SW480 (cell line): Measurements from ENCODE around the gene ARHGEF16.

ENCODE experiments used
- DNase-seq: peaks from one replicate; pipeline ENCODE4 v3.0.0-alpha.2; 2016; ENCODE audit warnings: low spot score

ARHGEF16 gene

GRCh38 chr1:3422638-3423037 is 31.8 kb upstream of the ARHGEF16 start:
- DNase-seq: no peak

GRCh38 chr1:3423245-3423829 is 31.1 kb upstream of the ARHGEF16 start:
- DNase-seq: peak; percentile 63

- no peak for DNase-seq
Observed at GRCh38 chr1:3423896-3424611, 30.4 kb upstream of the ARHGEF16 start.

- DNase-seq: no peak
Observed at GRCh38 chr1:3425486-3426215, 28.8 kb upstream of the ARHGEF16 start.

GRCh38 chr1:3426956-3427535 is 27.4 kb upstream of the ARHGEF16 start:
- DNase-seq: no peak

- no peak for DNase-seq
Observed at GRCh38 chr1:3427711-3428704, 26.5 kb upstream of the ARHGEF16 start.

GRCh38 chr1:3428899-3429298 is 25.6 kb upstream of the ARHGEF16 start:
- no peak for DNase-seq

GRCh38 chr1:3429320-3429719 is 25.1 kb upstream of the ARHGEF16 start:
- no peak for DNase-seq

GRCh38 chr1:3429766-3430165 is 24.7 kb upstream of the ARHGEF16 start:
- DNase-seq: no peak

- DNase-seq: no peak
Observed at GRCh38 chr1:3430406-3430805, 24.1 kb upstream of the ARHGEF16 start.

- DNase-seq: no peak
Observed at GRCh38 chr1:3430820-3431219, 23.6 kb upstream of the ARHGEF16 start.

- no peak for DNase-seq
Observed at GRCh38 chr1:3431266-3431665, 23.2 kb upstream of the ARHGEF16 start.

- no peak for DNase-seq
Observed at GRCh38 chr1:3431686-3432085, 22.8 kb upstream of the ARHGEF16 start.

GRCh38 chr1:3432306-3432705 is 22.2 kb upstream of the ARHGEF16 start:
- DNase-seq: no peak

GRCh38 chr1:3433076-3433475 is 21.4 kb upstream of the ARHGEF16 start:
- DNase-seq: no peak

- DNase-seq: no peak
Observed at GRCh38 chr1:3433596-3434320, 20.7 kb upstream of the ARHGEF16 start.

GRCh38 chr1:3434406-3435110 is 19.9 kb upstream of the ARHGEF16 start:
- DNase-seq: no peak

GRCh38 chr1:3435666-3436065 is 18.8 kb upstream of the ARHGEF16 start:
- DNase-seq: no peak

- no peak for DNase-seq
Observed at GRCh38 chr1:3436451-3436850, 18.0 kb upstream of the ARHGEF16 start.

GRCh38 chr1:3436901-3437300 is 17.6 kb upstream of the ARHGEF16 start:
- DNase-seq: no peak
